HEK293T (cell line): ENCODE measurements around the gene PAK3.

Experiments used
- CTCF ChIA-PET: fragments of 350-600 bp; formaldehyde crosslinking; extraction: SDS; loops from one replicate; lab custom pipeline; 2021; ENCODE audit warnings: antibody characterized with exemption, inconsistent platforms; lab: Yijun Ruan, JAX
- POLR2A ChIA-PET: fragments of 350-600 bp; formaldehyde crosslinking; extraction: SDS; loops from one replicate; lab custom pipeline; 2020; ENCODE audit warnings: antibody characterized with exemption, inconsistent platforms; lab: Yijun Ruan, JAX
- DNase-seq: peaks from one replicate; pipeline ENCODE4 v3.0.0; 2012; ENCODE audit warnings: mixed read lengths; ENCODE audit errors: extremely low spot score
- ARNT ChIP-seq: fragments of 450-650 bp; IDR thresholded peaks from 2 replicates; pipeline ENCODE4 v1.6.1; 2017; ENCODE audit warnings: mild to moderate bottlenecking
- BHLHE40 ChIP-seq: fragments of 450-650 bp; IDR thresholded peaks from 2 replicates; pipeline ENCODE4 v1.6.1; 2016; ENCODE audit warnings: mild to moderate bottlenecking, moderate library complexity, borderline replicate concordance
- CTBP1 ChIP-seq: fragments of 450-650 bp; IDR thresholded peaks from 2 replicates; pipeline ENCODE4 v1.6.1; 2016; ENCODE audit warnings: borderline replicate concordance
- ELF4 ChIP-seq: fragments of 450-650 bp; IDR thresholded peaks from 2 replicates; pipeline ENCODE4 v1.6.1; 2017; ENCODE audit warnings: antibody characterized with exemption
- FOXA1 ChIP-seq: fragments of 450-650 bp; IDR thresholded peaks from 2 replicates; pipeline ENCODE4 v1.6.1; 2016; ENCODE audit warnings: mild to moderate bottlenecking
- FOXK2 ChIP-seq: fragments of 450-650 bp; IDR thresholded peaks from 2 replicates; pipeline ENCODE4 v1.6.1; 2016; ENCODE audit warnings: mild to moderate bottlenecking
- FOXM1 ChIP-seq: fragments of 450-650 bp; IDR thresholded peaks from 2 replicates; pipeline ENCODE4 v1.6.1; 2017; ENCODE audit warnings: mild to moderate bottlenecking, borderline replicate concordance
- HDGF ChIP-seq: fragments of 450-650 bp; IDR thresholded peaks from 2 replicates; pipeline ENCODE4 v1.6.1; 2017; ENCODE audit warnings: antibody characterized with exemption, borderline replicate concordance
- L3MBTL2 ChIP-seq: fragments of 450-650 bp; conservative IDR thresholded peaks from 2 replicates; pipeline ENCODE4 v1.6.1; 2016; ENCODE audit warnings: mild to moderate bottlenecking
- LEF1 ChIP-seq: fragments of 450-650 bp; IDR thresholded peaks from 2 replicates; pipeline ENCODE4 v1.6.1; 2017; ENCODE audit warnings: mild to moderate bottlenecking, borderline replicate concordance
- NFRKB ChIP-seq: fragments of 450-650 bp; IDR thresholded peaks from 2 replicates; pipeline ENCODE4 v1.6.1; 2016; ENCODE audit warnings: mild to moderate bottlenecking, moderate library complexity
- SP1 ChIP-seq: fragments of 450-650 bp; IDR thresholded peaks from 2 replicates; pipeline ENCODE4 v1.6.1; 2017
- SUZ12 ChIP-seq: fragments of 450-650 bp; IDR thresholded peaks from 2 replicates; pipeline ENCODE4 v1.6.1; 2016; ENCODE audit warnings: mild to moderate bottlenecking
- TARDBP ChIP-seq: fragments of 450-650 bp; IDR thresholded peaks from 2 replicates; pipeline ENCODE4 v1.6.1; 2016
- ZNF384 ChIP-seq: fragments of 450-650 bp; IDR thresholded peaks from 2 replicates; pipeline ENCODE4 v1.6.1; 2016
- TF ChIP-seq, protein P1 (sequence below): fragments of 450-650 bp; IDR thresholded peaks from 2 replicates; pipeline ENCODE4 v1.6.1; 2016

PAK3 gene

DNA sequence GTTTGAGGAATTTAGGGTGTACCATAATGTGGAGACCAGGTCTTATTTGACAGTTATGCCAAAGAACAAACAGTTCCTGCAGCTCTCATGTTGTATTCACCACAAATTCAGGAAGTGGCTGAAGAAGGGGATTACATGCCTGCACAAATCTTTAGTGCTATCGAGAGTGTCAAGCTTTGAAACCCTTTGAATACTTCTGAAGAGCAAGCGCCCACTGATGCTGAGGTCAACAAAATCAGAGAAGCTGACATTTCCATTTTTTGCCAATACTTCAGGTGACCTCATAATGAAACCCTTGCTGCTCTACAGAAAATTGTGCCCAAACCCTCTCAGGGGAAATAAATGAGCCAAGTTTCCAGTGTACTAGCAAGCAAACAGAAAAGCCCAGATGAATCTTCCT is 28.4 kb downstream of the PAK3 start:
- POLR2A ChIA-PET = no interaction called here
- CTCF ChIA-PET = no interaction called here
- TF ChIP-seq FOXA1 (no peak), BHLHE40 (no peak), ELF4 (no peak), NFRKB (no peak), HDGF (no peak), SP1 (no peak), FOXM1 (no peak), L3MBTL2 (no peak), SUZ12 (no peak), FOXK2 (no peak), LEF1 (no peak)
- TF ChIP-seq, protein P1, sequence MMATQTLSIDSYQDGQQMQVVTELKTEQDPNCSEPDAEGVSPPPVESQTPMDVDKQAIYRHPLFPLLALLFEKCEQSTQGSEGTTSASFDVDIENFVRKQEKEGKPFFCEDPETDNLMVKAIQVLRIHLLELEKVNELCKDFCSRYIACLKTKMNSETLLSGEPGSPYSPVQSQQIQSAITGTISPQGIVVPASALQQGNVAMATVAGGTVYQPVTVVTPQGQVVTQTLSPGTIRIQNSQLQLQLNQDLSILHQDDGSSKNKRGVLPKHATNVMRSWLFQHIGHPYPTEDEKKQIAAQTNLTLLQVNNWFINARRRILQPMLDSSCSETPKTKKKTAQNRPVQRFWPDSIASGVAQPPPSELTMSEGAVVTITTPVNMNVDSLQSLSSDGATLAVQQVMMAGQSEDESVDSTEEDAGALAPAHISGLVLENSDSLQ = no peak
- DNase-seq = no peak

DNA sequence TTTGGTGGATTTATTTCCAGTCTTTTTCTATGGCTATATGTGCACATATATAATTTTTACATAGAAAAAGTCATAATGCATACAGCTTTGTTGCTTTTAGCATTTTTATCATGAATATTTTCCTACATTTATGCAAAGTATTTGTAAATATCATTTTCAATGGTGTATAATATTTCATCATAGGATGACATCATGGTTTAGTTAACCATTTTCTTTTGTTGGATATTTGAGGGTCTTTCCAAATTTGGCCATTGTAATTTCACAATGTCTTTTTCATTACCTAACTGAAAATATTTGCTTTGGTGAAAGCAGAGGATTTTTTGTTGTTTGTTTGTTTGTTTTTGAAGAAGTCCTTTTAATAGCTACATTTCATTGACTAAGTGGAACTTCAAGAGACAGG is 31.0 kb downstream of the PAK3 start:
- CTCF ChIA-PET = interaction anchor here (0.6 to 0.7 kb wide), 2 partner anchors 130 to 1717 kb away, joined by 3 to 7 read pairs; no protein-coding TSS in a partner anchor
- TF ChIP-seq FOXK2 = no peak
- no peak for TF ChIP-seq FOXM1
- TF ChIP-seq CTBP1 = no peak
- no peak for TF ChIP-seq ARNT
- no peak for TF ChIP-seq ELF4
- TF ChIP-seq TARDBP = no peak
- no peak for TF ChIP-seq LEF1
- TF ChIP-seq SUZ12 = no peak
- TF ChIP-seq ZNF384 = no peak
- TF ChIP-seq NFRKB = no peak
- TF ChIP-seq HDGF = no peak
- no peak for TF ChIP-seq SP1
- TF ChIP-seq FOXA1 = no peak
- TF ChIP-seq L3MBTL2 = no peak
- TF ChIP-seq BHLHE40 = no peak
- TF ChIP-seq, protein P1 = no peak
- POLR2A ChIA-PET = no interaction called here
- DNase-seq = no peak

DNA sequence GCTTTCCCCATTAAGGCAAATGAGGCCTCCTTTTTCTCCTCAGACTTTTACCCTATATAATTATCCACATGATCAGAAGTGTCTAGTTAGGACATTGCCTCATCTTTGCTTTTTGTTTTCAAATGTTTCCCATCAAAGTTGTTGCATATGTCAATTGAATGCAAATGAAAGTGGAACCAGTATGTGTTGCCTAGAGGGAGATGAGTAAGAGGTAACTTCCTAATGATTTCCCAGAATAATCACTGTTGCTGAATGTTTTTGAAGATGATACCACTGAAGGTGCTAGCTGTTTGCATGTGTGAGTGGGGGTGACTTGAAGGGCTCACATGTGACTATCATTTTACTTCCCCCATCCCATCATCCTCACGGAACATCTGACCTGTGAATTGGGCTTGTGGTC is 33.9 kb downstream of the PAK3 start:
- ChIA-PET CTCF (no interaction called here), POLR2A (no interaction called here)
- no peak for DNase-seq
- no peak for TF ChIP-seq L3MBTL2
- TF ChIP-seq SP1 = no peak
- no peak for TF ChIP-seq ZNF384
- no peak for TF ChIP-seq FOXA1
- TF ChIP-seq ELF4 = no peak
- TF ChIP-seq SUZ12 = no peak
- TF ChIP-seq, protein P1 = no peak
- no peak for TF ChIP-seq TARDBP
- no peak for TF ChIP-seq BHLHE40

DNA sequence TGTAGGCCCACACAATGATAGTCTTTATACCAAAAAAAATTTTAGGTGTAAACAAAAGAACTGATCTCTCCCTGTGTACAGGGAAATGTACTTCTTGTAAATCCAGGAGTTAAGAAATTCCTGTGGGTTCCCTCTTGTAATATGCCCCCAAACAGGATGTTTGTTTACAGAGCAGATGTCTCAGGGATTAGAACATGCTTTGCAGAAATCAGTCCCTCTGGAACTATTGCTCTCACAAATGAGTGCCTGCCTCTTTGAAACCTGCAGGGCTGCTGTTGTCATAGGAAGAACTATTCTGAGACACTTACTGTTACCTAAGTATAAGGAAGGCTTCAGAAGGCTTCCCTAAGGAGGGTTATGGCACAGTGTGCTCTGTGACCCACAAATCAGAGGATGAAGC is 35.6 kb downstream of the PAK3 start:
- no peak for DNase-seq
- POLR2A ChIA-PET = no interaction called here
- TF ChIP-seq L3MBTL2 = no peak
- TF ChIP-seq, protein P1 = no peak
- no peak for TF ChIP-seq TARDBP
- TF ChIP-seq SUZ12 = no peak
- TF ChIP-seq FOXK2 = no peak
- no peak for TF ChIP-seq HDGF
- TF ChIP-seq ELF4 = no peak
- TF ChIP-seq FOXA1 = no peak
- no peak for TF ChIP-seq LEF1
- TF ChIP-seq BHLHE40 = no peak
- TF ChIP-seq ZNF384 = no peak
- no peak for TF ChIP-seq FOXM1
- CTCF ChIA-PET = no interaction called here

DNA sequence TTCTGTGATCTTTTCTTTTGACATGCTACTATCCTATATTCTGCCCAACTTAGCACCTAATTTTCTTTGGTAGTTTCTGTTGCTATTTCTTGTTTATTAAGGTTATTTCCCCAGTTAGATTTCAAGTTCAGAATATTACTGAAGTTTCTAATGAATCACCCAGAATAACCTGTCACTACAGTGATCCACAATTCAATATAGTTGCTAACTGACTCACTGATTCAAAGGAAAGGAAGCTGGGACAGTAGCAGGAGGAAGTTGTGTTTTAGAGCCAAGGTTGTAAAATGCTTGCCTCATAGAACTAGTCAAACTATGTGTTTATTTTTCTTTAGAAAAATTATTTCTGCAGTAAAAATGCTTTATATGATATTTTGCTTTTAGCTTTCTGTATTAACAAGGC is 37.4 kb downstream of the PAK3 start:
- TF ChIP-seq ELF4 (no peak), BHLHE40 (no peak), CTBP1 (no peak), FOXK2 (no peak), FOXA1 (no peak), LEF1 (no peak), FOXM1 (no peak), ZNF384 (no peak), NFRKB (no peak)
- ChIA-PET CTCF (no interaction called here), POLR2A (no interaction called here)
- DNase-seq = no peak

DNA sequence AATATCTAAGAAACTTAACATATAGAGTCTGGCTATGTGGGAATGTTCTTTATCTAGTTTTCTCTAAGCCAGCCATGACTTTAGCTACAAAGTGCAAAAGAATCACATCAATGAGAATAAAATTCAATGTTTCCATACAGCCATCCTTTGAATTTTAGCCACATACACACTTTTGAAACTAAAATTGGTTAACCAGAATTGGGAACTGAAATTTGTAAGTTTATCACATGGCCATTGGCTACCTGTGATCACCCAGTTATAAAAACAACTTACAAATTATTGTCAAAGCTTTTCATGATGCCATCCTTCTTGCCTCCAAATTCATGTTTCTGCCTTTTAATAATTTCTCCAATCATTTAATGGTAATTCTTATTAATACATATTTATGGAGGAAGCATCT is 49.9 kb downstream of the PAK3 start:
- TF ChIP-seq, protein P1 = no peak
- TF ChIP-seq CTBP1 = no peak
- no peak for TF ChIP-seq SUZ12
- no peak for TF ChIP-seq SP1
- TF ChIP-seq HDGF = no peak
- no peak for TF ChIP-seq NFRKB
- no peak for TF ChIP-seq FOXA1
- no peak for TF ChIP-seq L3MBTL2
- TF ChIP-seq FOXK2 = no peak
- TF ChIP-seq TARDBP = no peak
- no peak for TF ChIP-seq BHLHE40
- no peak for TF ChIP-seq LEF1
- no peak for TF ChIP-seq ARNT
- TF ChIP-seq ELF4 = no peak
- no peak for TF ChIP-seq ZNF384
- no peak for TF ChIP-seq FOXM1
- POLR2A ChIA-PET = no interaction called here

More for the DNA sequence above, 49.9 kb downstream of the PAK3 start:
- DNase-seq = no peak
- CTCF ChIA-PET = no interaction called here
